ENCODE measurements around the gene PNPLA1.

The PNPLA1 gene

DNA sequence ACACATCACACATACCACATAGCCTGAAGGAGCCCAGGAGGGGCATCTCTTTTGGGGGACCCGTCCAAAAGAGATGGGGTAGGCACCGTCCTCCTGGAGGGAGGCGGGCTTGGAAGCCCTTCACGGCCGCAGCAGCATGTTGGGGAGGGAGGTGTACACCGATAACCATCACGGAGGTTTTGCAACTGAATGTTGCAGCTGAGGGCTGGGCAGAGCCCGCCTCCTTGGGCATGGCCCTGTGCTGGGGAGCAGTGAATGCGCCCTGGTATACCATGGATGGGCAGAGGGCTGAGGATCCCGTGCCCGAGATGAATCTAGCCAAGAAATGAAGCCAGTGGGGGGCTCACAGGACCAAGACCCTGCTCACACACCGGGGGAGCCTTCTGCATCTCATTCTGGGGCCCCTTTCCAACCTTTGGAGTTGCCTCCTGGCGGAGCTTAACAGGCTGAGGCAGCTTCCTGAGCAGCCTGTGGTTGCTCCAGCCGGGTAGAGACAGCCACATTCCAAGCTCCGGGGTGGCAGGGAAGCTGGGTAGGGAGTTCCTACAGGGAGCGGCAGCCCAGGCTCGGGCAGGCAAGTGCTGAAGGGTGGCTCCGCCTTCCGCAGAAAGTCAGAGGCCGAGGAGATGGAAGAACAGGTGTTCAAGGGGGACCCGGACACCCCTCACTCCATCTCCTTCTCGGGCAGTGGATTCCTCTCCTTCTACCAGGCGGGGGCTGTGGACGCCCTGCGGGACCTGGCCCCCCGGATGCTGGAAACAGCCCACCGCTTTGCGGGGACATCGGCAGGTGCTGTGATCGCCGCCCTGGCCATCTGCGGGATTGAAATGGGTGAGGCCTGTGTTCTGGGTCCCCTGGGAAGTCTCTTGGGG lies at the start of gene PNPLA1:
Gene PNPLA1, plus strand, starts transcription at position 227 of the 872 bp plus-strand sequence. Its CDS starts 400 bp downstream, at position 627.
- DNase-seq, result no peak

GRCh38 chr6:36220226-36220625 lies 49.6 kb upstream of the PNPLA1 start:
- DNase-seq, result no peak

DNA sequence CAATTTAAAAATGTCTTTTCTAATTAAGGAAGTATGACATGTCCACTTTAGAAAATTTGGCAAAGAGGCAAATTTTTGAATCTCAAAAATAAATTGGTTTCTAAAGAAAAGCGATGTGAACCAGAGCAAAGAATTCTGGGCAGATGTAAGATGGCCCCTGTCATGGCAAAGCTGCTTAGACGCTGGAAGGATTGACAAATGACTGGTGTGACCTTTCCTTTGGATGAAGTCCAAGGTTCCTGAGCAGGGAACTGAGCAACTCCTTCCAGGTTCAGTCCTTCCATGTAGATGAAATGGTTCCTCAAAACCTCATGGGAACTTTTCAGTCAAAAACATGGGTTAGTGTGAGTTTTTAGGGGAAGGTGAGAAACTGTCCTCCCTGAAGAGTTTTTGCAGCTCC lies 48.2 kb upstream of the PNPLA1 start:
- no peak for DNase-seq

- no peak for DNase-seq
Observed at GRCh38 chr6:36222924-36223323, 46.9 kb upstream of the PNPLA1 start.

GRCh38 chr6:36223706-36224105 lies 46.2 kb upstream of the PNPLA1 start:
- DNase-seq, result no peak

DNA sequence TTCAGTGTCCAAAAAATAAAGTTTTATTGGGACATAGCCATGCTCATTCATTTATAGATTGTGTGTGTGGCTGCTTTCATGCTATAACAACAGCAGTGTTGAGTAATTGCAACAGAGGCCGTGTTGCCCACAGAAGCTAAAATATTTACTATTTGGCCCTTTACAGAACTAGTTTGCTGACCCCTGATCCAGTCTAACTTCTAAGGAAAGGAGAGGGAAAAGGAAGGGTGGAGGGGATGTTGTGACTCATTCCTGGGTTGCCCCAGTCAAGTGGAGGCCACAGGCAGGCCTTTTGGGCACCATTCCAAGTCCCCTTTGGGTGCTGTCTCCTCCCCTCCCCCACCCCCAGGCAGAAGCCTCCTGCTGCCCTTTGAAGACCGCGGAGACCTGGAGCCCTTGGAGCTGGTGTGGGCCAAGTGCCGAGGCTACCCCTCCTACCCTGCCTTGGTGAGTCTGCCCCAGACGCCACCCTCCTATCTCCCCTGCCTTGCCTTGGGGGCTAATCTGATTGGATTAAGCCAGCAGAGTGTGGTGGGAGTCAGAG lies 44.9 kb upstream of the PNPLA1 start:
- DNase-seq, result no peak

- no peak for DNase-seq
Observed at GRCh38 chr6:36226438-36227047, 43.3 kb upstream of the PNPLA1 start.

GRCh38 chr6:36227379-36228228 lies 42.3 kb upstream of the PNPLA1 start:
- no peak for DNase-seq

DNA sequence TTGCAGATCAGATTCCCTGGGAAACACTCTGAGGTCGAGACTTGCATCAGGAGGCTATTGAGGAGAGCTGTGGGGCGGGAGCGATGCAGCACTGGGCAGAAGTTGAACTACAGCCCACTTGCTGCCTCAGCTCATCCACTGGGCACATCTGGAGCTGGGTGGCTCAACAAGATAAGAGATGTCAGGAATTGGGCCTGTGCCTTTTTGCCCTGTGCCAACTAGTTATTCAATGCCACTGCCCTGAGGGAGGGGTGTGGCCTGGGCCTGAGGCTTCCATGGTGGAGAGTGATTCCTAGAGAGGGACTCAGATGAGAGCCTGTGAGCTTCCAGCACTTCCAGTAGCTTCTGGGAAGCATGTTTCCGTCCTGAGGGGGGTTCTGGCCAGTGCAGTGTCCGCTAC lies 40.6 kb upstream of the PNPLA1 start:
- DNase-seq, result no peak

DNA sequence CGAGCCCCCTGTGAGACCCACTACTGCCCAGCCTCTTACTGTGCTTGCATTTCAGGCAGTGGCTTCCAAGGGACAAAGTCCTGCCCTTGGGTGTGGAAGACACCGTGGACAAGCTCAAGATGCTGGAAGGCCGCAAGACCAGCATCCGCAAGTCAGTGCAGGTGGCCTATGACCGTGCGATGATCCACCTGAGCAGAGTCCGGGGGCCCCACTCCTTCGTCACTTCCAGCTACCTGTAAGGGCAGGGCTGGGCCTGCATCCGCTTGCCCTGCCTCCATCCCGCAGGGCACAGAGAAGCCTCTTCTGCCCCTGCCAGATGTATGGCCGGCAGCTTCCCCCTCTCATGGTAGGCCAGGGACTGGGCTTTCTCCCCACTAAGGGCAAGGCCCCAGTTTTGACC lies 39.5 kb upstream of the PNPLA1 start:
- no peak for DNase-seq

DNA sequence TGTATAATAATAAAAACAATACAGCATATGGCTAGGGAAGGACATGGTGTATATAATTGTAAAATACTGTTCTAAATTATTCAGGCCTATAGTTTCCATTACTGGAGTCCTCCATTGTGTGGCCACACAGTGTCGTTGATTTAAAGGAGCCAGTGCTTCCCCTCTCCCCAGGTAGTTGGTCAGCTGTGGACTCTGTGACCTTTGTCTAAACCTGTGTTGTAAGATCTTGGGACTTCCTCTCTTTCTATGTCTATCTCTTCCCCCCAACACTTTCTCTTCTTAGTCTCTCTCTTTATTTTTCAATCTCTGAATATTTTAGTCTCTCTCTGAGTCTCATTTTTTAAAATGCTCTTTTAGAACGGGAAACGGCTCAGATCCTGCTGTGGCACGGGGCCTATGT lies 37.7 kb upstream of the PNPLA1 start:
- DNase-seq, result no peak

GRCh38 chr6:36235309-36235708 lies 34.6 kb upstream of the PNPLA1 start:
- no peak for DNase-seq

DNA sequence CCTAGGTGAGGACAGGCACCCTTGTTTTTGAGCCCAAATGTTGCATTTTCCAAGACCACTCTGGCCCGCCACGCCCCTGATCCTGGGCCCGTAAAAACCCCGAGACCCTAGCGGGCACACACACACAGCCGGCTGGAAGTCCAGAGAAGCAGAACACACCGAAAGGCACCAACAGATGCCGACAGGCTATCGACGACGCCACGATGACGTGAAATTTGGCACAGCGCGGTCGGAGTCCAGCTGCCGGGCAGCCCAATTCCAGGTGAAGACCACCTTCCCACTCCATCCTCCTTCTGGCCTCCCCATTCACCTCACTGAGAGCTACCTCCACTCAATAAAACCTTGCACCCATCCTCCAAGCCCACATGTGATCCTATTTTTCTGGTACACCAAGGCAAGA lies 34.0 kb upstream of the PNPLA1 start:
- DNase-seq, result no peak

- DNase-seq, result no peak
Observed at GRCh38 chr6:36239774-36240173, 30.1 kb upstream of the PNPLA1 start.

- no peak for DNase-seq
Observed at GRCh38 chr6:36241728-36242127, 28.1 kb upstream of the PNPLA1 start.

DNA sequence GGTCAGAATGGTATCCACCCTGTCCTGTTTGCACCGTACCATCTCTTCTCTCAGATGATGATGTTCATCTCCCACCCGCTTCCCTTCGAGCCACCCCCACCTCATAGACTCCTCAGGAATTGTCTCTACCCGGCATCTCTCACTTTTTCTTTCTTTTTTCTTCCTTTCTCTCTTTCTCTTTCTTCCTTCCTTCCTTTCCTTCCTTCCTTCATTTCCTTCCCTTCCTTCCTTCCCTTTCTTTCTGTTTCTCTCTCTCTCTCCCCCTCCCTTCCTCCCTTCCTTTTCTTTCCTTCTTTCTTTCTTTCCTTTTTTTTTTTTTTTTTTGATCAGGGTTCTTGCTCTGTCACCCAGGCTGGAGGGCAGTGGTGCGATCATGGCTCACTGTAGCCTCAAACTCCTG lies 27.7 kb upstream of the PNPLA1 start:
- DNase-seq, result no peak

GRCh38 chr6:36242626-36243025 lies 27.2 kb upstream of the PNPLA1 start:
- DNase-seq, result no peak

DNA sequence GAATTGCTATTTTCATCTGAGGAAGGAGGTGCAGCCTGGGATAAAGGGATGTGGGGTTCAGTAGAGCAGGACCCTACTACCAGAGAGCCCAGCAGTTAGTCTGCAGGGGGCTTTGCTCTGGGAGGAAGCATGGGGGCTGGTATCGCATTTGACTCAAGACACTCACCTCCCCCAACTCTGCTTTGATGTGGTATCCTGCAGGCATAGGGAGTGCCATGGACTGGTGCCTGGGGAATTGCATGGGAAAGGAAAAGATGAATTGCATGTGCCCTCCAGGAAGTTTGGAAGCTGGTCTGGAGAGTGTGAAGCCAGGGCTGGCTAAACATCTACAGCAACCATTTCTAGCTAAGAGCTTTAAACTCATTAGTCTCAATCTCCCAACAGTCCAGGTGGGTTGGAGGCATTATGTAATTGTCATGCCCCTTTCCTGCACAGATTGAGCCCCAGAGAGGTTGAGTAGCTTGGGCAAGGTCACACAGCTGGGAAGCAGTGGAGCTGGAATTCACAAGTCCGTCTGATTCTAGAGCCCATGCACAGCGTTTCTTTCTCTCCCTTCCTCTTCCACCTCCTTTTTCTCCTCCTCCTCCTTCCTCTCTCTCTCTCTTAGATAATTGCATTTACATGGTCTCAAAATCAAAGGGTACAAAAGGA lies 26.2 kb upstream of the PNPLA1 start:
- no peak for DNase-seq

DNA sequence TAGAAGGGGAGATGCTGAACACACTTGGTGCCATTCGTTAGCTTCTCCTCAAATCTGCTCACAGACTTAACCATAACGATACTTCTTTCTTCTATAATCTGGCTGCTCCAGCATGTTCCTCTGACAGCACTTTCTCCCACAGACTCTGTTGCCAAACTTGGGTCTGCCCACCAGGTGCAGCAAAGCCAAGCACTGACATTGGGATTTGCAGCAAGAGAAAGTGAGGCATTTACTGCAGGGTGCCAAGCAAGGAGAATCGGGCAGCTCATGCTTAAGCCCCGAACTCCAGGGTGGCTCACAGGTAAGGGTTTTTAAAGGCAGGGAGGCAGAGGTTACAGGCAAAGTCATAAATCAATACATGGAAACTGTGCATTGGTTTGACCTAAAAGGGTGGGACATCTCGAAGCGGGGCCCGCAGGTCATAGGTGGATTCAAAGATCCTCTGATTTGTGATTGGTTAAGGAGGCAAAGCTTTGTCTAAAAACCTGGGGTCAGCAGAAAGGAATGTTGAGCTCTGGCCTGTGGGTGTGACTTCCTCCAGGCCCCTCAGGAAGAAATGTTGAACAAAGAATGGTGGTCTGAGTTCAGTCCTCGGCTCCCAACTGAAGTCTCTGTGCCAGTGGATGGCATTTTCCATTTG lies 25.1 kb upstream of the PNPLA1 start:
- DNase-seq, result no peak

DNA sequence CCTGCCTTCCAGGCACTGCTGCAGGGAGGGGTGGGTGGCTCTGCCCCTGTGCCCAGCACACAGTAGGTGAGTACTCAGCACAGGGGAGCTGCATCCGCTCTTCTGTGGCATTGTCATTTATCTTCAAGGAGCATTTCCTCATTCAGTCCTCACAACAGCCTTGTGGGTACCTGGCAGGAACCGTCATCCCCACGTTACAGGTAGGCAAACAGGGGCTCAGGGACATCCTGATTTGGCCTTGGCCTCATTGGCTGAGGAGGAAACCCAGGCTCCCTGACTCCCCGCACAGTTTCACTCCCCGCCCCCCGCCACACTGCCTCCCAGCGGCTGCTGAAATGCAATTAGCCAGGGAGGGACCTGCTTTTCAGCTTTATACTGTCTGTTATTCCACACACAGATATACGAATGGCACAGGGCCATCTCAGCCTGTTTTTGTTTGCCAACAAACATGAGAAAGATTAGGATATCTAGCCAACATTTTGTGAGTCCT lies 24.2 kb upstream of the PNPLA1 start:
- peak; percentile 4 for DNase-seq

- no peak for DNase-seq
Observed at GRCh38 chr6:36246506-36247268, 23.2 kb upstream of the PNPLA1 start.
